ENCODE results near the gene ABTB2. TPM values are rescaled to one million over a fixed set of nuclear protein-coding genes. Genes with fewer than 3 reads are reported as not detected.
"Not testable (repeated sequence)": the region's sequence is repeated elsewhere in the genome, so short reads cannot be mapped to it uniquely, and the experiment has no call there.

Gene ABTB2
- polyA plus RNA-seq (ENCODE audit: insufficient read length in 12 of 12), result 1 to 10 TPM in 11 of 12 donors, not detected in 1; 2.8 to 9.7 (median 5.8) TPM
- long read RNA-seq, donor 1, result 0 reads
- long read RNA-seq, donor 2, result 0 reads
- long read RNA-seq, donor 3, result 0 reads
- long read RNA-seq, donor 4, result 0 reads
- long read RNA-seq, donor 5, result 0 reads
- long read RNA-seq, donor 6, full-length matches to known transcripts, result 1 of 1 reads
- long read RNA-seq, donor 6, partial matches to known transcripts, result 0 of 1 reads
- long read RNA-seq, donor 6, other reads (novel, unspliced or antisense), result 0 of 1 reads
- long read RNA-seq, donor 7, result 0 reads
- long read RNA-seq, donor 8, partial matches to known transcripts, result 9 of 9 reads
- long read RNA-seq, donor 8, other reads (novel, unspliced or antisense), result 0 of 9 reads
- long read RNA-seq, donor 9, result 0 reads
- long read RNA-seq, donor 10, full-length matches to known transcripts, result 2 of 2 reads
- long read RNA-seq, donor 10, partial matches to known transcripts, result 0 of 2 reads
- long read RNA-seq, donor 10, other reads (novel, unspliced or antisense), result 0 of 2 reads
- long read RNA-seq, donor 11, full-length matches to known transcripts, result 1 of 138 reads
- long read RNA-seq, donor 11, partial matches to known transcripts, result 117 of 138 reads
- long read RNA-seq, donor 11, other reads (novel, unspliced or antisense), result 20 of 138 reads

DNA sequence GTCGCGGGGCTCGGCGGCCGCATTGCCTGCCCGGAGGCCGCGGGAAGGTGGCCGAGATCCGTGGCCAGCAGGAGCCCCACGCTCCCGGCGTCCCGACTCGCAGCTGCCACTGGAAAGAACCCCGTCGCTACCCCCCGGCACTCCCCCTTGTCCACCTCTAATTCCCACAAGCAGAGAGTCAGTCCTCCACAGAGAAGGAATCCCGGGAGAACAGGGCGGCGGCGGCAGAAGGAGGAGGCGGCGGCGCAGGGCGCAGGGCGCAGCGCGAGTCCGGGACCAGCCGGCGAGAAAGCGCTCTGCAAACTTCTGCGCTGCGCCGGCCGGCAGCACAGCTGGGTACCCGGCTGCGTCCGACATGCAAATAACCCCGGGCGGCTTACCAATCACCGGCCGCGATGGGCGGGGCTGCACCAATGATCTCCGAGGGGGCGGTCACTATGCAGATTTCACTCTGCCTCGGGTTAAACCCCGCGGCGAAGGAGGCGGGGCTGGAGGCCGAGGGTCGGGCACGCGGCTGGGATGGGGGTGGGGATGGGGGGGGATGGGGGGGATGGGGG lies at the start of gene ABTB2:
TSS of gene ABTB2 (minus strand) at position 310 of the 557 bp plus-strand sequence.
- peak; percentile 98 for DNase-seq

DNA sequence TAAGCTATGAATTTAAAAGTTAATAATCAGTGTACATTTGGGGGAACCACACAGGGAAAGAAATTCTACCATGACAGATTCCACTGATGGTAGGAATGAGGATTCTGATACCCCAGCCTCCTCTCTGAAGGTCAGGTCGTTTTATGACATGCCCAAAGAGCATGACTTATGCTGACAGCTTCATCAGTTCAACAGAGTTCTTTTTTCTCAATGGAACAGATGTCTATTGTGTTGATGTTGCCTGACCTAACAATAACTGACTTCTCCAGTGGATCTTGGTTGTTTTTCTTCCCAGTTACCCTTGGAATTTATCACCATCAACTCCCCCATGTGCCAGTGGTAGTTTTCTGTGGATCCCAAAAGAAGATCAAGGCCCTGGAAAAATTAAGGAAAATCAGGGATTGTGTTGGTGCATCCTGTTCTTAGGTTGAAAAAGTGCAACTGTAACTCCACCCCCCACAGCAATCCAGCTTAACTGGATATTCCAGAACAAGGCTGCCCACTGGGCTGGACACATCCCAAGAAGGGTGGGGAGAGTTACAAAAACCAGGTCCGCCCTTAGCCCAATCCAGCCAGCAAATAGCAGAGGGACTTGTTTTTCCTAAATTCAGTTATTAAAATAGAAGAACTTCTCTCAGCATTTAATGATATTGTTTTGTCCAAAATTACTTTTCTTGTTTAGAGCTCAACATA lies 49.5 kb upstream of the ABTB2 start:
- DNase-seq, result no peak

DNA sequence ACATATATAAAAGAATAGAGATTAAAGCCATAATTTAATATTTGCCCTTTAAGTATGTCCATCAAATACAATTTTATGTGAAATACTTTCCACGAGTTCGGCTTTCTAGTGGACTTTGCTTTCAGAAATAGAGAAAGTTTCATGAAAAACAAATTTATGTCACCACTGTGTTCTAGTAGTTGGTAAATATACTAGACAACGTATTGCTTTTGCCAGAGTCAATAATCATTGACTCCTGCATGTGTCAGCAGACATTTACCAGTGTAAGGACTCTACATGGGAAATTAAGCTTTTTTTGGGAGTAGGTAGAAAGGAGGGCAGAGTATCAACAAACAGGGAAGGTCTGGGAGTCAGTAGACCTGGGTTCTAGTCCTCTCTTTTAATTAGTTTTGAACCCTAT lies 48.6 kb upstream of the ABTB2 start:
- no peak for DNase-seq

DNA sequence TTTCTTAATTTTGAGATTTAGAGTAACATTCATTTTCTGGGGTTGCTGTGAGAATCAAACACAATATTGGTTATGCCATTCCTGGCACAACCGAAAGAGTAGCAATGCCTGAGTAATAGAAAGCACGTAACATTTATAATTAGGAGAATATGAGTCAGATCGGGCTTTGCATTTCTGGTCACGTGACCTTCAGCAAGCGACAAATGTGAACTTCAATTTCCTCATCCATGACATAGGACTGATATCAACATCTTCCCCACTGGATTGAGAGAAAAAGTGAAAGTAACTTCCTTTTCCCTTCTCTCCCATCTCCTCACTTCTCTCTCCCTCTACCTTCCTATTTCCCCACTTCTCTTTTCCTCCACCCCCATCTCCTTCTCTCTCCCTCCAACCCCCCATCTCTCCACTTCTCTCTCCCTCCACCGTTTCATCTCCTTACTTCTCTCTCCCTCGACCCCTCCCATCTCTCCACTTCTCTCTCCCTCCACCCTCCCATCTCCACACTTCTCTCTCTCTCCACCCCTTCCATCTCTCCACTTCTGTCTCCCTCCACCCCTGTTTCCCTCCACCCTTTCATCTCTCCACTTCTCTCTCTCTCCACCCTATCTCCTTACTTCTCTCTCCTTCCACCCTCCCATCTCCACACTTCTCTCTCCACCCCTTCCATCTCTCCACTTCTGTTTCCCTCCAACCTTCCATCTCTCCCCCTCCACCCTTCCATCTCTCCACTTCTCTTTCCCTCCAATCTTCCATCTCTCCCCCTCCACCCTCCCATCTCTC lies 47.5 kb upstream of the ABTB2 start:
- no peak for DNase-seq

DNA sequence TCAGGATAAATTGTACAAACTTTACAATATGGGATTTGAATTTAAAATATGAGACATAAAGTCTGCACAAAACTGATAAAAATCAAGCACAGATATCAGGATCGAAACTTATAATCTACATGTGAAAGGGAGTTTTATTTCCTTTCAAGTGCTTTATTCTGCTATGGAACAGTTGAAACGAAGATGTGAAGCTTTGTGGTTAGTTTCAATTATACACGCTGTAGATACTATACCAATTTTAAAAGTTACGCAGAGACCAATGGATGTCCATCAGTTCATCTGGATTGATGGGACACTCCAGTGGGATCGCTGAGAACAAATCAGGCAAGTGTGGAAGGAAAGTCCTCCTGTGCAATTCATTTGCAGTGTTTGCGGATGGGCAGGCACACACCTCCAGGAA lies 46.5 kb upstream of the ABTB2 start:
- DNase-seq, result no peak

DNA sequence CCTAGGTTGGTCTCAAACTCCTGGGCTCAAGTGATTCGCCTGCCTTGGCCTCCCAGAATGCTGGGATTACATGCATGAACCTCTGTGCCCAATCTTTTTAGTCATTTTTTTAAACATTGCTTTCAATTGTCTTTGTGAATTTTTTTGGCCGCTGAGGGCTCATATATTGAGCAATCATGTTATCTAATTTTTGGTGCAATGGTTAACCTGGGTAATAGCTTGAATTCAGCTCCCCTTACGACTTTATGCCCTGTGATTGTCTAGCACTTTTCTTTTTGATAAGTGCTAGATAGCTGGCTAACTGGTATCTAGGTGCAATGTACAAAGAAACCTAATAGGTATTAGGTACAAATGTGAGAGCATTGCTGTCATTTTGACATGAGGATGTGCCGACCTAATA lies 45.6 kb upstream of the ABTB2 start:
- DNase-seq, result no peak

DNA sequence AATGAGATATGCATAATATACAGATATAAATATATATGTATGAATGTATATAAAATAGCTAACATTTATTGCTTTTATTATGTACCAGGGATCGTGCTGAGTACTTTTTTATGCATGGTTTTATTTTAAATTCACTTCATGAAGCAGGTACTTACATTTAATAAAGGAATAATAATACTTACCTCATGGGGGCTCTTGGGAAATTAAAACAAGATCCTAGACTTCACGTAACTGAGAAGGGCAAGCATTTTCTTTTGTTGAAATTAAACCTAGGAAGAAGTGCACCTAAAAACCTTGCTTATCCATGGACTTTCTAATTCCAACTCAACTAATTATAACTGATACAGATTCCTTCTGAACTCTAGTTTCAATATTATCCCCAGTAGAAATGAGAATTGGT lies 40.0 kb upstream of the ABTB2 start:
- DNase-seq, result no peak

DNA sequence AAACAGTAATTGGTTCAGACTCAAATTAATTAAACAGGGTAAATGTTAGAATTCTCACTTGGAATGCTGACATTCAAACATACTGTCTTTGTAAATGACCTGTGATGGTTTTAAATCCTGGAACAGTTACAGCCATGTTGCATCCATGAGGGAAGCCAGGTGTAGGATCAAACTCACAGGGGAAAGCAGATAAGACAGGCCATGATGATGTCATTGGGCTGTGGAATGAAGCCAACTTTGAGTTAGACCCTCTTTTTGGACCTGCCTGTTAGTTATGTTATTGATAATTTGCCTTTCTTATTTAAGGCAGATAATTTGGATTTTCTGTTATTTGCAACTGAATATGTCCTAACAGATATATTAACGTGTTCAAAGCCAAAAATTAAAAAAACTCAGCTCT lies 39.3 kb upstream of the ABTB2 start:
- DNase-seq, result no peak

DNA sequence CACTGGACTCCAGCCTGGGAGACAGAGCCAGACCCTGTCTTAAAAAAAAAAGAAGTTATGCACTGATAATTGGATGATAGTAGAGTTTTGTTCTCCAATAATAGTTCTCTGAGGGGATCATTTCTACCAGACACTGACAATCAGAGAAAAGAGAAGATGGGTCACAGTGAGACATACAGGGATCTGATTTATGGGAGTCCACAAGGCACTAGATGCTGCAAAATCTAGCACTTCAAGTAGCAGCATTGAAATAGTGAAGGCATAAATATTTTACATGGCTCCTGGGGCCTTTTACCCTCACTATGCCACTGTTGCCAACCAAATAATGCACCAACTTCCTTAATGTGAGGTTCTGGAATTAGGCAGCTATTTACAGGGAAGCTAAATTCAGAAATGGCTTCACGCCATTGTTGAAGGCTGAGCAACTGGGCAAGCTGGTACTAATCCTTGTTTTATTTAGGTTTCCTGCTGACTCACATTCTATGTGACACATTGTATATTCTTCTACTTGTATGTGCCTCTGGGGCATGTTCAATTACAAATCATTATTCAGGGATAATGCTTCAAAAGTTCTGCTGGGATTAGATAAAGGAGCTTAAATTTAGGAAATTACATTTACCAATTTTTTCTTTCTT lies 38.2 kb upstream of the ABTB2 start:
- no peak for DNase-seq

DNA sequence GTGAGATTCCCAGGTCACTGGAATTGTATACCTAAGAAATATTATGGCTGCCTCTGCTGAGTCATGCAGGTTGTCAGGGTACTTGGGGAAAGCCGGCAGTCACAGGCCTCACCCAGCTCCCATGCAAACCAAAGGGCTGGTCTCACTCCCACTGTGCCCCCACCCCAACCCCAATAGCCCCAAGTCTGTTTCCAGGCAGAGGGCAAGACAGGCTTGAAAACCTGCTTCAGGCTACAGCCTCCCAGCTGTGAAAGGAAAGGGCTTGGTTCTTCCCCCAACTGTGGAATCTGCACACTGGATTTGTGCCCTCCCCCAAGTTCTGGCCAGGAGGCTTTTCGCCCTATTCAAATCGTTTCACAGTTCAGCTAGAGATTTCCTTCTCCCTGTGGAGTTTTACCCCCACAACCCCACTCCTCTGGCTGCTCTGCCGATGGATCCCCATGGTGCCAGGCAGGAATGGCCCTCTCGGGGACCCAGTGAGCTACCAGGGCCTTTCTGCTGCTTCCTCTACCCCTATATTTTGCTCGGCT lies 37.0 kb upstream of the ABTB2 start:
- DNase-seq, result no peak

DNA sequence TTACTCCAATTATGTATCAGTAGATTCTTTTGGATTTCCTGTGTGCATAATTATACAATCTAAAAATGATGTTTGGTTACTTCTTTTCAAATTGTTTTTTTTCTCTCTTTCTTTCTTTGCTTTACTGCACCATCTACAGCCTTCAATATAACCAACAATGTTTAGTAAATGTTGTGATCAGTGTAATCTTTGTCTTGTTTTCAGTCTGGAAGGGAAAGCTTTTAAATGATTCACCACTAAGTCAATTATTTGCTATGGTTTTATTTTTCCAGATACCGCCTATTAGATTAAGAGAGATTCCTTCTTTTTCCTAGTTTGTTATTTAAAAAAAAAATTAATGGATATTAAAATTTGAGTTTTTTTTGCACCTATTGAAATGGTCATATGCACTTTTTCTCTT lies 29.8 kb upstream of the ABTB2 start:
- no peak for DNase-seq

DNA sequence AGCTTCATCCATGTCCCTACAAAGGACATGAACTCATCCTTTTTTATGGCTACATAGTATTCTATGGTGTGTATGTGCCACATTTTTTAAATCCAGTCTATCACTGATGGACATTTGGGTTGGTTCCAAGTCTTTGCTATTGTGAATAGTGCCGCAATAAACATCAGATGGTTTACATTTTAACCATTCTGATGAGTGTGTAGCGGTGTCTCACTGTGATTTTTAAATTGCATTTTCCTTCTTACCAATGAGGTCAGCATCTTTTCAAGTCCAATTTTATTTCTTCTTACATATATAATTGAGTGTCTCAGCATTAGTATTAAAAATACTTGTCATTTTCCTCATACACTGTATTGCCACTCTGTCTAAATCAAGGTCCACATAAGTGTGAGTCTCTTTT lies 28.5 kb upstream of the ABTB2 start:
- DNase-seq, result not testable (repeated sequence)

DNA sequence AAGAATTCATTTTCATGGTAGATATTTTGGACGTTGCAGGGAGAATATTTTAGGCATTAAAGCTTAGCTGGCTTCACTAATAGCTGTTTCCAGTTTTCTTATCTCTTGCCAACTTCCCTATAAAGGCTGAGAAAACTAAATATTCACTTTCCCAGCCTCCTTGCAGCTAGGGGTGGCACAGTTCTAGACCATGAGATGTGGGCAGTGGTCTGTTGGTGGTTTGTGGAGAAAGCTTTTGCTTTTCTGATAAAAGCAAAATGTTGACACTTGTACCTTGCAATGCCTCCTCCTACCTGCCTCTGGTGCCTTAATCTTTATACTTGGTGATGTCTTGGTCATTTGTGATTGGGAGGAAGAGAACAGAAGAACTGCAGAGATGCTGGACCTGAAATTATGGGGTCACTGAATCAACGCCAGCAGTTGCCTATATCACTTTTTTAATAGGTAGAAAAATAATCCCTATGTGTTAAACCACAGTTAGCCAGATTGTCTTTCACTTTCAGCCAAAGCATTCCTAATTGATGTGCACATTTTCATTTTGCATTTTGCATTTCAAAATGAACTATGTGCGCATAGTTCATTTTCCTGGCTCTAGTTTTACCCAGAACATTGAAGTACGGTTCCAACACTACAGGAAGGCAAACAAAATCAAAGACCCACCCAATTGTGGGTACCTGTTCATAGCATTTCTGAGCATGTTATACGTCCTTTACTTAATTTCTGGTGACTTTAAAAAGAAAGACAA lies 24.9 kb upstream of the ABTB2 start:
- DNase-seq, result no peak

DNA sequence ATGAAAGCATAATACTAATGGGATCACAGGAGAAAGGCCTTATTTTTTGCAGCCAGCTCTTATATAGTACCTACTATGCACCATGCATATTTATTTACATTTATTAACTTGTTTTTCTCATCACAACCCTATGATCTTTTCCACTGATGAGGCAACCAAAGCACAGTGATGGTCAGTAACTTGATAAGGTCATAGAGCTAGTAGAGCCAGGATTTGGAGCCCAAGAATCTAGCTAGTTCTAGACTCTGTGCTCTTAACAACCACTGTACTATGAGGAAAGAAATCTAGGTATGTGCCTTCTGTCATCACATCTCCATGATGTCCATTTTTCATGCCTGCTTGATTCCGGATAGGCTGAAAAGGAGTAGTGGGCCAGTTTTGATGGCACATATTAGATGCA lies 24.0 kb upstream of the ABTB2 start:
- DNase-seq, result no peak

DNA sequence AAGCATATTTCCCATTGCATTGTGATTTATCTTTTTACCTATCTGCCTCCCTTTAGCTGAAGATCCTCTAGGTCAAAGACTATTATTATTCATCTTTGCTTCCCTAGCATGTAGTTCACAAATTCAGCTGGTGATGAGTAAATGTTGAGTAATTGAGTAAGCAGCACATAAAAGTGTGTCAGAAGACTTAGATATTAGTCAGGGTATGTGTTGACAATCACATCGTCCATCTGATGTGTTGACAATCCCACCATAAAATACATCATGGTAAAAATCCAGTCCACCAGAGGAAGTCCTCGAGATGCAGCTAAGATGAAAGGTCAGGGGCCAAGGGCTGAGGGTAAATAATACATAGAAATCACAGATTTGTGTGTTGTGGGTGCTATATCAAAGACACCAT lies 22.9 kb upstream of the ABTB2 start:
- no peak for DNase-seq

DNA sequence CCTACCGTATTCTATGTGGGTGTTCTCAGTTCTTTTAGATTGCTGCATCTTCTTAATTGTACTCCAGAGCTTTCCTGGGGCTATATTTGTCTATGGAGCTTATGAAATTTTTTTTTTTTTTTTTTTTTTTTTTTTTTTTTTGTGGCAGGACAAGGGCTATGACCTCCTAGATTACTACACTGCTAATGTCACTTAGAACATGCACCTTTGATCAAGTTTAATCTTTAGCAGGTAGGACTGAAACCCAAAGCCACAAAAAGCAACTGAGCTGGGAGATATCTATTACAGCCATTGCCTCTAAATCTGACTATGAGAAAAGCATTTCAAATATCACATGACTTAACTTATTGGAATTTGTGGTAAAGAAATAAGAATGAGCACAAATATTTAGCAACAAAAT lies 21.7 kb upstream of the ABTB2 start:
- no peak for DNase-seq

DNA sequence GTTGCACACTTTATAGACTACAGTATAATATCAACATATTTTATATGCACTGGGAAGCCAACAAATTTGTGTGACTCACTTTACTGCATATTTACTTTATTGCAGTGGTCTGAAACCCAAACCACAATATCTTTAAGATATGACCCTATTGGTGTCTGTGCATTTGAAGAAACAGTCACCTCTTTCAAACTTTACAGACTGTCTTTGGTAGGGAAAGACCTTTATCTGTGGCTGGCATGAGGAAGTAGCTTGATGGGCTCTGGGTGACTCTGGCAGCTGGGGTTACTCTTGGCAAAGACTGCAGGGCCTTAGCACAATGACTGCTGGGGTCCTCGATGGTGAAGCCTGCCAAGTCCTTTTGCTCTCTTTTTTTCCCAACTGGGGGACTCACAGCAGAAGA lies 21.3 kb upstream of the ABTB2 start:
- no peak for DNase-seq

DNA sequence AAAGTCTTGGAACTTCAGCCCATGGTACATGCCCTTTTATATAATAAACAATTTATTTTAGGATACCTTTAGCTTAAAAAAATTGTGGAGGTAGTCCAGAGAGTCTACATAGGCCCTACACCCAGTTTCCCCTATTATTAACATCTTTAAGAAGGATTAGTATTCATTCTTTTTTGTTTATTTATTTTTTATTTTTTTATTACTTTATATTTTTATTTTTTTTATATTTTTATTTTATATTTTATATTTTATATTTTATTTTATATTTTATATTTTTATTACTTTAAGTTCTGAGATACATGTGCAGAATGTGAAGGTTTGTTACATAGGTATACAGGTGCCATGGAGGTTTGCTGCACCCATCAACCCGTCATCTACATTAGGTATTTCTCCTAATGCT lies 15.9 kb upstream of the ABTB2 start:
- no peak for DNase-seq

DNA sequence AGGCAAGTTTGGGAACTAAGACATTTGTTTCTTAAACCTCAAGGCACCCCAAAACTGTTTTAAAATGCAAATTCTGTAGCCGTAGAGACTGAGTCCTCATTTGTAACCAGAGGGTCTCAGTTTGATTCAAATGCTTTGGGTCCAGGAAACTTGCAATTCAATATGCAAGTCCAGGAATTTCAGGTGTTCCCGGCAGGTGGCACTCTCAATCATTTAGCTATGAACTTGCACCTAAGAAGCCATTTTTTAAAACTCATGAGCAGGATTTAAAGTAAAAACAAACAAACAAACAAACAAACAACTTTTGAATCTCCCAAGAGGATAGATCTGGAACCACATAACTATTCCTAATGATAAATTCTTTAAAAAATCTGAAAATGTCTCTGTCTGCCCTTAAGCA lies 8.7 kb upstream of the ABTB2 start:
- no peak for DNase-seq

DNA sequence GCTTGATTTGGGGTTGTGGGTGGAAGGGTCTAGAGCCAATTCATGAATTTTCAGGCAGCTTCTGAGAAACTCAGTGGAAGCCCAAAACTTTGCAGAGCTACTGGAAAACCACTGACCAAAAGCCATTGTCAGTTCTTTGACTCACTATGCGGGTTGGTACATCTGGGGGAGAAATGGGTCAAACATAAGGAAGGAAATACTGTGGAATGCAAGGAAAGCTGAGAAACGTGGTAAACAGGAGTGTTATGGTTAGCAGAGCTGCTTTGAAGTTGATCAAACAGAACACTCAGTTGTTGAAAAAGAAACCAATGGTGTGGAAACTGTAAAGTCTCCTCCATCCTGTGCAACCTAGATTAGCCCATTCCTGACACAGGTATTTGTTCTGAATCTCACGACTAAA lies 6.3 kb upstream of the ABTB2 start:
- DNase-seq, result no peak
